IMR-90 (cell line): Measurements from ENCODE around the gene TBL3. TPM values are rescaled to one million over a fixed set of nuclear protein-coding genes. Genes with fewer than 3 reads are reported as not detected.

Experiments used
- ATAC-seq: fragments of 200-7000 bp; cut with Tn5 transposase; 2 replicates; pipeline ENCODE4 v1.9.1; 2020; ENCODE audit warnings: low read depth, mild to moderate bottlenecking, moderate library complexity
- BruUV-seq: library from RNA; stranded (reverse); fragments of 400-500 nt; replicated peaks from 2 replicates; lab custom pipeline; 2021; lab: Mats Ljungman, UMichigan
- CTCF ChIA-PET: fragments of 300-600 bp; formaldehyde crosslinking; extraction: SDS; loops from one replicate; lab custom pipeline; 2021; ENCODE audit warnings: antibody characterized with exemption; lab: Yijun Ruan, JAX
- POLR2A ChIA-PET: fragments of 300-600 bp; sonication (Branson Sonifier 250); formaldehyde crosslinking; loops from one replicate; lab custom pipeline; 2022; ENCODE audit warnings: antibody characterized with exemption; ENCODE audit not compliant: unreplicated experiment; lab: Charles Lee
- DNase-seq: peaks from one replicate; pipeline ENCODE4 v3.0.0; 2013
- H2AFZ ChIP-seq: replicated peaks from 2 replicates; pipeline ENCODE3; 2013; ENCODE audit warnings: low read length, mild to moderate bottlenecking; ENCODE audit not compliant: poor library complexity
- H2AK5ac ChIP-seq: 2 replicates; pipeline ENCODE4 v1.6.1; 2013; ENCODE audit warnings: low read depth, low read length, inconsistent platforms
- H2AK9ac ChIP-seq: replicated peaks from 2 replicates; pipeline ENCODE3; 2013; ENCODE audit warnings: mild to moderate bottlenecking, low read depth, low read length, moderate library complexity; ENCODE audit not compliant: poor library complexity
- H2BK120ac ChIP-seq: 2 replicates; pipeline ENCODE4 v1.6.1; 2013; ENCODE audit warnings: low read depth, low read length, inconsistent platforms
- H2BK15ac ChIP-seq: 3 replicates; pipeline ENCODE4 v1.6.1; 2013; ENCODE audit warnings: low read depth, low read length, inconsistent platforms
- H2BK20ac ChIP-seq: 2 replicates; pipeline ENCODE4 v1.6.1; 2013; ENCODE audit warnings: low read depth, mild to moderate bottlenecking, inconsistent platforms, low read length, moderate library complexity
- H2BK5ac ChIP-seq: 2 replicates; pipeline ENCODE4 v1.6.1; 2013; ENCODE audit warnings: mild to moderate bottlenecking, low read depth, low read length, inconsistent platforms; ENCODE audit not compliant: poor library complexity, severe bottlenecking
- H3K14ac ChIP-seq: replicated peaks from 2 replicates; pipeline ENCODE4 v1.6.1; 2013; ENCODE audit warnings: low read depth, low read length, inconsistent platforms
- H3K18ac ChIP-seq: 2 replicates; pipeline ENCODE4 v1.6.1; 2013; ENCODE audit warnings: low read depth, low read length, control low read depth
- H3K23ac ChIP-seq: 2 replicates; pipeline ENCODE4 v1.6.1; 2013; ENCODE audit warnings: low read depth, low read length, inconsistent platforms
- H3K27ac ChIP-seq: 2 replicates; pipeline ENCODE4 v1.5.1; 2013; ENCODE audit warnings: mild to moderate bottlenecking, control low read depth, low read length; ENCODE audit not compliant: insufficient read depth
- H3K27me3 ChIP-seq: 2 replicates; pipeline ENCODE4 v1.6.1; 2013; ENCODE audit warnings: low read length; ENCODE audit not compliant: control insufficient read depth, insufficient read depth
- H3K36me3 ChIP-seq: 2 replicates; pipeline ENCODE4 v1.6.1; 2013; ENCODE audit warnings: low read length, mixed read lengths; ENCODE audit not compliant: control insufficient read depth, insufficient read depth
- H3K4ac ChIP-seq: 2 replicates; pipeline ENCODE4 v1.6.1; 2013; ENCODE audit warnings: low read depth, low read length, inconsistent platforms
- H3K4me1 ChIP-seq: 2 replicates; pipeline ENCODE4 v1.6.1; 2013; ENCODE audit warnings: low read length, mixed read lengths; ENCODE audit not compliant: control insufficient read depth, insufficient read depth
- H3K4me2 ChIP-seq: 2 replicates; pipeline ENCODE4 v1.6.1; 2013; ENCODE audit warnings: low read depth, mild to moderate bottlenecking, control low read depth, low read length, moderate library complexity
- H3K4me3 ChIP-seq: 2 replicates; pipeline ENCODE4 v1.5.1; 2013; ENCODE audit warnings: low read depth, mild to moderate bottlenecking, control low read depth, low read length, moderate library complexity; ENCODE audit not compliant: insufficient read depth
- H3K56ac ChIP-seq: 2 replicates; pipeline ENCODE4 v1.6.1; 2013; ENCODE audit warnings: low read length, inconsistent platforms; ENCODE audit not compliant: insufficient read depth; ENCODE audit errors: extremely low read depth
- H3K79me1 ChIP-seq, 2 experiments: 2 replicates each; pipeline ENCODE4 v1.6.1; 2013; ENCODE audit warnings: low read length in 2 of 2, inconsistent platforms in 1 of 2, low read depth in 1 of 2
- H3K9ac ChIP-seq: 2 replicates; pipeline ENCODE4 v1.6.1; 2013; ENCODE audit warnings: low read depth, low read length, control low read depth
- H3K9me1 ChIP-seq: 2 replicates; pipeline ENCODE4 v1.6.1; 2013; ENCODE audit warnings: low read length, inconsistent platforms; ENCODE audit not compliant: insufficient read depth
- H3K9me3 ChIP-seq: 2 replicates; pipeline ENCODE4 v1.6.1; 2013; ENCODE audit warnings: low read length; ENCODE audit not compliant: control insufficient read depth, insufficient read depth
- H4K20me1 ChIP-seq: 2 replicates; pipeline ENCODE4 v1.6.1; 2013; ENCODE audit warnings: low read length, inconsistent platforms; ENCODE audit not compliant: insufficient read depth
- H4K5ac ChIP-seq: 2 replicates; pipeline ENCODE4 v1.6.1; 2013; ENCODE audit warnings: mild to moderate bottlenecking, low read depth, low read length, control low read depth
- H4K8ac ChIP-seq, 2 experiments: 2 replicates each; pipeline ENCODE4 v1.6.1; 2013; ENCODE audit warnings: low read depth in 2 of 2, low read length in 2 of 2, control low read depth in 1 of 2, inconsistent platforms in 1 of 2
- H4K91ac ChIP-seq: 2 replicates; pipeline ENCODE4 v1.6.1; 2013; ENCODE audit warnings: low read depth, low read length, inconsistent platforms; ENCODE audit not compliant: insufficient read depth
- BHLHE40 ChIP-seq: fragments of 150-350 bp; IDR thresholded peaks from 2 replicates; pipeline ENCODE4 v1.6.1; 2016; ENCODE audit warnings: mild to moderate bottlenecking, low read depth, low read length
- CEBPB ChIP-seq: IDR thresholded peaks from 2 replicates; pipeline ENCODE4 v1.6.1; 2012; ENCODE audit warnings: low read depth, low read length, improper control_type of control experiment
- CHD1 ChIP-seq: IDR thresholded peaks from 2 replicates; pipeline ENCODE4 v1.6.1; 2012; ENCODE audit warnings: low read depth, low read length, improper control_type of control experiment
- MAFK ChIP-seq: IDR thresholded peaks from 2 replicates; pipeline ENCODE4 v1.6.1; 2012; ENCODE audit warnings: low read depth, low read length, improper control_type of control experiment
- MXI1 ChIP-seq: IDR thresholded peaks from 2 replicates; pipeline ENCODE4 v1.6.1; 2012; ENCODE audit warnings: low read depth, mild to moderate bottlenecking, low read length, moderate library complexity, borderline replicate concordance
- NFE2L2 ChIP-seq: fragments of 150-350 bp; IDR thresholded peaks from 2 replicates; pipeline ENCODE4 v1.6.1; 2016; ENCODE audit warnings: low read depth, mild to moderate bottlenecking, low read length
- POLR2A ChIP-seq: IDR thresholded peaks from 2 replicates; pipeline ENCODE4 v1.6.1; 2012; ENCODE audit warnings: mild to moderate bottlenecking, low read depth, low read length
- RCOR1 ChIP-seq: IDR thresholded peaks from 2 replicates; pipeline ENCODE4 v1.6.1; 2012; ENCODE audit warnings: mild to moderate bottlenecking, low read length, improper control_type of control experiment; ENCODE audit not compliant: insufficient replicate concordance
- RFX5 ChIP-seq: IDR thresholded peaks from 2 replicates; pipeline ENCODE4 v1.8.0; 2012; ENCODE audit warnings: low read depth, mild to moderate bottlenecking, low read length, moderate library complexity
- WGBS, 2 experiments: methylation state at CpG; one replicate each; pipeline versions ENCODE4 v1.1.5 to v1.1.7; 2013; ENCODE audit warnings: missing lambda C conversion rate in 2 of 2; ENCODE audit not compliant: insufficient read length in 1 of 2; ENCODE audit errors: extremely low coverage in 2 of 2; 5-methylcytosine and 5-hydroxymethylcytosine counted together
- dilution Hi-C: fragments of 300-500 bp; cut with HindIII; formaldehyde crosslinking; loops from one replicate; pipeline ENCODE4 v1.14.3; 2018; ENCODE audit warnings: low sequenced_read_pairs; ENCODE audit not compliant: unreplicated experiment
- in situ Hi-C: fragments of 300-500 bp; cut with MboI; formaldehyde crosslinking; loops from 3 replicates; pipeline ENCODE4 v1.14.3; 2019; ENCODE audit warnings: low sequenced_read_pairs, inconsistent platforms, mixed read lengths
- intact Hi-C: fragments of 100-400 bp; cut with micrococcal nuclease; formaldehyde crosslinking; loops from 2 replicates; pipeline ENCODE4 v1.10.0; 2022
- polyA plus RNA-seq, 3 experiments: library from polyadenylated mRNA; depleted of rRNA; stranded (reverse); fragments of >200 nt; gene quantifications; 2 replicates each; pipeline ENCODE4 v1.2.3, GENCODE V29; 2012; ENCODE audit warnings: low replicate concordance in 1 of 3
- total RNA-seq: library from RNA; depleted of rRNA; stranded (reverse); fragments of >200 nt; gene quantifications from 2 replicates; pipeline ENCODE4 v1.2.3, GENCODE V29; 2012
- TF ChIP-seq, protein P1 (sequence below): fragments of 150-350 bp; IDR thresholded peaks from 2 replicates; pipeline ENCODE4 v1.6.1; 2016; ENCODE audit warnings: low read depth, mild to moderate bottlenecking, low read length, moderate library complexity, borderline replicate concordance
- TF ChIP-seq, protein P2 (sequence below): conservative IDR thresholded peaks from 2 replicates; pipeline ENCODE4 v1.5.1; 2012; ENCODE audit warnings: mild to moderate bottlenecking, low read depth, low read length, improper control_type of control experiment
- TF ChIP-seq, protein P3 (sequence below): fragments of 150-350 bp; IDR thresholded peaks from 2 replicates; pipeline ENCODE4 v1.6.1; 2017; ENCODE audit warnings: mild to moderate bottlenecking, antibody characterized with exemption, low read length, low read depth

Gene TBL3
- total and polyA plus RNA-seq, 2 of the 4 experiments (the other 2 are of a cell fraction), result 38.5 to 60.8 TPM

DNA sequence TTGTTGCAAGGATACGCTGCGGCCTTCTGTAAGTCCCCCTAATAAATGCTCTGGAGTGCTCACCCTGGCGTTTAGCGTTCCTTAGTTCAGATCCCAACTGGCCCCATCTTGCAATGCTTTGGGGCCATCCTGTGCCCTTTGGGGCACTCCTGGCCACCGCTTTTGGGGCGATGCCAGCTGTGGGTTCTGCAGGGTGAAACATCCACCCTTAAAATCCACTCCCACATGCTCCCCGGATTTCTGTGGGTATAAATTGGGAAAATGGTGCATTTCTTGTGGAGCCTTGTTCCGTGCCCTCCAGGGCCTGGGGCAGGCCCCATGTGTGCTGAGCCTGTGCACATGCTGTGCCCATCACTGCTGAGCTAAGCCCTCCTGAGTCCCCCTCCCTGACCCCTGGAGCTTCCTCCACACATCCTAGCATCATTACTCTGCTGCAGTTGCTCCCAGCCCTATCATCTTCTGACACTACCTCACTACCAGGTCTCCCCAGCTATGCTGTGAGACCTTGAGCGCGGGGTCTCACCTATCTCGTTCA lies 34.8 kb upstream of the TBL3 start:
- POLR2A ChIA-PET, result no interaction called here
- Histone ChIP-seq H3K27ac (no peak overlapping the region), H4K5ac (no peak overlapping the region), H3K9me3 (no peaks in the 10 kb centered on the region), H3K56ac (no peak overlapping the region), H3K79me1 (peaks cover 5 to 8% of the 10 kb centered on the region in 2 experiments; a peak in 2 of 4 replicates), H2AFZ (no peak overlapping the region), H3K4me2 (no peak overlapping the region), H2AK5ac (no peak overlapping the region), H2BK15ac (no peak overlapping the region), H2AK9ac (no peak overlapping the region), H2BK120ac (no peak overlapping the region), H4K20me1 (no peaks in the 10 kb centered on the region), H4K8ac (no peak overlapping the region), H3K27me3 (peaks cover 3% of the 10 kb centered on the region; the same call in 1 of the 2 replicates), H3K4me3 (no peak overlapping the region), H2BK20ac (no peak overlapping the region), H4K91ac (no peak overlapping the region), H3K14ac (no peak overlapping the region), H2BK5ac (no peak overlapping the region), H3K36me3 (peaks cover 23% of the 10 kb centered on the region), H3K23ac (no peak overlapping the region), H3K4me1 (peaks cover 1% of the 10 kb centered on the region; the same call in 1 of the 2 replicates), H3K4ac (no peak overlapping the region), H3K18ac (no peak overlapping the region), H3K9me1 (no peaks in the 10 kb centered on the region), H3K9ac (no peak overlapping the region)
- TF ChIP-seq RFX5 (no peak), CHD1 (no peak), MXI1 (no peak), RCOR1 (no peak), CEBPB (no peak), BHLHE40 (no peak), NFE2L2 (no peak), POLR2A (no peak), MAFK (no peak)
- TF ChIP-seq, protein P1, sequence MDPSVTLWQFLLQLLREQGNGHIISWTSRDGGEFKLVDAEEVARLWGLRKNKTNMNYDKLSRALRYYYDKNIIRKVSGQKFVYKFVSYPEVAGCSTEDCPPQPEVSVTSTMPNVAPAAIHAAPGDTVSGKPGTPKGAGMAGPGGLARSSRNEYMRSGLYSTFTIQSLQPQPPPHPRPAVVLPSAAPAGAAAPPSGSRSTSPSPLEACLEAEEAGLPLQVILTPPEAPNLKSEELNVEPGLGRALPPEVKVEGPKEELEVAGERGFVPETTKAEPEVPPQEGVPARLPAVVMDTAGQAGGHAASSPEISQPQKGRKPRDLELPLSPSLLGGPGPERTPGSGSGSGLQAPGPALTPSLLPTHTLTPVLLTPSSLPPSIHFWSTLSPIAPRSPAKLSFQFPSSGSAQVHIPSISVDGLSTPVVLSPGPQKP, result no peak
- TF ChIP-seq, protein P2, sequence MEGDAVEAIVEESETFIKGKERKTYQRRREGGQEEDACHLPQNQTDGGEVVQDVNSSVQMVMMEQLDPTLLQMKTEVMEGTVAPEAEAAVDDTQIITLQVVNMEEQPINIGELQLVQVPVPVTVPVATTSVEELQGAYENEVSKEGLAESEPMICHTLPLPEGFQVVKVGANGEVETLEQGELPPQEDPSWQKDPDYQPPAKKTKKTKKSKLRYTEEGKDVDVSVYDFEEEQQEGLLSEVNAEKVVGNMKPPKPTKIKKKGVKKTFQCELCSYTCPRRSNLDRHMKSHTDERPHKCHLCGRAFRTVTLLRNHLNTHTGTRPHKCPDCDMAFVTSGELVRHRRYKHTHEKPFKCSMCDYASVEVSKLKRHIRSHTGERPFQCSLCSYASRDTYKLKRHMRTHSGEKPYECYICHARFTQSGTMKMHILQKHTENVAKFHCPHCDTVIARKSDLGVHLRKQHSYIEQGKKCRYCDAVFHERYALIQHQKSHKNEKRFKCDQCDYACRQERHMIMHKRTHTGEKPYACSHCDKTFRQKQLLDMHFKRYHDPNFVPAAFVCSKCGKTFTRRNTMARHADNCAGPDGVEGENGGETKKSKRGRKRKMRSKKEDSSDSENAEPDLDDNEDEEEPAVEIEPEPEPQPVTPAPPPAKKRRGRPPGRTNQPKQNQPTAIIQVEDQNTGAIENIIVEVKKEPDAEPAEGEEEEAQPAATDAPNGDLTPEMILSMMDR, result no peak
- TF ChIP-seq, protein P3, sequence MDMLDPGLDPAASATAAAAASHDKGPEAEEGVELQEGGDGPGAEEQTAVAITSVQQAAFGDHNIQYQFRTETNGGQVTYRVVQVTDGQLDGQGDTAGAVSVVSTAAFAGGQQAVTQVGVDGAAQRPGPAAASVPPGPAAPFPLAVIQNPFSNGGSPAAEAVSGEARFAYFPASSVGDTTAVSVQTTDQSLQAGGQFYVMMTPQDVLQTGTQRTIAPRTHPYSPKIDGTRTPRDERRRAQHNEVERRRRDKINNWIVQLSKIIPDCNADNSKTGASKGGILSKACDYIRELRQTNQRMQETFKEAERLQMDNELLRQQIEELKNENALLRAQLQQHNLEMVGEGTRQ, result no peak
- no peak for ATAC-seq
- DNase-seq, result no peak
- BruUV-seq, result no TSS peak
- CTCF ChIA-PET, result no interaction called here
- intact Hi-C loops (no loop called here), in situ Hi-C loops (no loop called here), dilution Hi-C loops (no loop called here)
- WGBS, 2 experiments, result no CpG with 5 or more reads among the region's 11 CpGs
